ENCODE measurements around the gene PRPF19.
A peak's percentile ranks its signal among the peaks of the same experiment; 100 is the strongest.

The PRPF19 gene

GRCh38 chr11:60905551-60906113 is 753 bp downstream of the PRPF19 start:
- DNase-seq (ENCODE audit: low read depth, low spot score), result no peak
- Histone ChIP-seq H3K27ac (ENCODE audit: low read length) (no peak overlapping the region), H3K9me3 (ENCODE audit: control insufficient read depth, insufficient read depth, low read length) (no peaks in the 10 kb centered on the region), H3K4me1 (ENCODE audit: control insufficient read depth, insufficient read depth, low read length) (no peaks in the 10 kb centered on the region), H3K27me3 (ENCODE audit: control insufficient read depth, insufficient read depth, low read length) (no peaks in the 10 kb centered on the region), H3K36me3 (ENCODE audit: control insufficient read depth, insufficient read depth, low read length) (peaks cover 9% of the 10 kb centered on the region; the same call in 1 of the 2 replicates), H3K4me3 (ENCODE audit: low read length) (peak overlapping the region; percentile 86)
- no CpG with 5 or more reads among the region's 16 CpGs for WGBS (ENCODE audit: insufficient coverage, insufficient read length)

DNA sequence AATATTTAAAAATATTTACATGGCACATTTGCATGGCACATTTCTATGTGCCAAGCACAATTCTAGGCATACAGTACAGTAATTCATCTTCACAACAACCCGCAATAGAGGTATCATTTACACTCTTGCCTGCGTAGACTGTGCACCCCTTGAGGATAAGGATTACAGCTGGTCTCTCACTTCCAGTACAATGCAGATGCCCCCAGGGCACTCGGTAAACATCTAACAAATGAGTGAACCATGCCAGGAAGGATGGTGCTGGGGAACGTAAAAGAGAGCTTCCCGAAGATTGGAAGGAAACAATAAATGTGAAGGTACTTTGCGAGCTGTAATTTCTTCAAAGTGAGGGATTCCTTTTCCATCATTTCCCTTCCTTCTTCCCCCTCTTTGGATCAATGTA is 1.3 kb downstream of the PRPF19 start:
- DNase-seq (ENCODE audit: low read depth, low spot score), result no peak
- H3K27me3 ChIP-seq (ENCODE audit: control insufficient read depth, insufficient read depth, low read length), result no peaks in the 10 kb centered on the region
- peaks cover 13% of the 10 kb centered on the region; the same call in 1 of the 2 replicates for H3K36me3 ChIP-seq (ENCODE audit: control insufficient read depth, insufficient read depth, low read length)
- no CpG with 5 or more reads among the region's 6 CpGs for WGBS (ENCODE audit: insufficient coverage, insufficient read length)
- H3K27ac ChIP-seq (ENCODE audit: low read length), result no peak overlapping the region
- no peaks in the 10 kb centered on the region for H3K9me3 ChIP-seq (ENCODE audit: control insufficient read depth, insufficient read depth, low read length)
- peak overlapping the region; percentile 86; the same call in 1 of the 2 replicates for H3K4me3 ChIP-seq (ENCODE audit: low read length)
- no peaks in the 10 kb centered on the region for H3K4me1 ChIP-seq (ENCODE audit: control insufficient read depth, insufficient read depth, low read length)

DNA sequence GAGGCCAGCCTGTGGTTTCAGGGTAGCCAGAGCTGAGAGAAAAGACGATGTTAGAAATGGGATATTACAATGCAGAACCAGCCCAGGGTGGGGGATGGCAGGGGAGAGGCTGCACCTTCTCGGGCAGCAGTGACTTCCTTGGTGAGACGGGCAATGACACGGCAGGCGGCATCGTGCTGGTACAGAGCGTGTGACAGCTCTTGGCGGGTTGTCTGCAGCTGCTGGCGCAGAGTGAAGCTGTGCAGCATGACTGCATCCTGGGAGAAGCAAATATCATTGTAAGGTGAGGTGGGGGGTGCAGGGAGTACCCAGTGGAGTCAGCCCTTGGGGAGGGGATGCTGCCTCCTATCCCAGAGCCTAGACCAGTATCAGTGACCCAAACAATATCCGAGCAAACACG is 3.8 kb downstream of the PRPF19 start:
- no peaks in the 10 kb centered on the region for H3K4me1 ChIP-seq (ENCODE audit: control insufficient read depth, insufficient read depth, low read length)
- H3K4me3 ChIP-seq (ENCODE audit: low read length), result no peak overlapping the region
- no peaks in the 10 kb centered on the region for H3K27me3 ChIP-seq (ENCODE audit: control insufficient read depth, insufficient read depth, low read length)
- H3K27ac ChIP-seq (ENCODE audit: low read length), result no peak overlapping the region
- no peak for DNase-seq (ENCODE audit: low read depth, low spot score)
- H3K36me3 ChIP-seq (ENCODE audit: control insufficient read depth, insufficient read depth, low read length), result peaks cover 22% of the 10 kb centered on the region
- H3K9me3 ChIP-seq (ENCODE audit: control insufficient read depth, insufficient read depth, low read length), result no peaks in the 10 kb centered on the region
- no CpG with 5 or more reads among the region's 11 CpGs for WGBS (ENCODE audit: insufficient coverage, insufficient read length)

DNA sequence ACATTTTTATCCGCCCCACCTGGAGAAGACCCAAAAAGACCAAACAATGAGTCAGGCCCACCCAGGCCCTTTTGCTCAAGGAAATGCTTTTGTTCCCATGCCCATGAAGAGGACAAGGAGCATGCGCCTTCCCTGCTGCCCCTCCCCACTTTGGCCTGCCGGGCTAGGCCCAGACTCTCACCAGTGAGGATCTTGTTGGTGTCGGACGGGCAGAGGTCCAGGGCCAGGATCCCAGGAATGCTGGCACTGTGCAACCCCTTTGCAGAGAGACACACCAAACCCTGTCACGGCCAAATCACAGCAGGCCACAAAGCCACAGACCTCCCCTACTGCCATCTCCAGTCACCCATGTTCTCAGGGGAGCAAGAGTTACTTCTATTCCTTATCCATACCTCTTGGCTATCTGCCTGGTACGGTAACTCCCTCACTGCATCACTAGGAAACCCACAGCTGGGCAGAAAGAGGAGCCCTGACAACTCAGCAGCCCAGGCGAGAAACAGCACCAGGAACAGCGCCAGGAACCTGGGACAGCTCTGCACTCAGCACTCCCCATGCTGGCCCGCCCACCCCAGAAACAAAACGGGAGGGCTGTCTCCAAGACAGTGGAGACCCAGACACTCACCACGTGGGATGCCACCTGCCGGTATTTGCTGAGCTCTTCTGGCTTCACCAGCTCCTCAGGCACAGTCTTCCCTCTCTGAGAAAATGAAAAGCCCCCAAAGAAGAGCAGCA is 5.5 kb downstream of the PRPF19 start:
- Histone ChIP-seq H3K36me3 (ENCODE audit: control insufficient read depth, insufficient read depth, low read length) (peaks cover 30% of the 10 kb centered on the region), H3K4me1 (ENCODE audit: control insufficient read depth, insufficient read depth, low read length) (no peaks in the 10 kb centered on the region), H3K9me3 (ENCODE audit: control insufficient read depth, insufficient read depth, low read length) (no peaks in the 10 kb centered on the region), H3K4me3 (ENCODE audit: low read length) (no peak overlapping the region), H3K27me3 (ENCODE audit: control insufficient read depth, insufficient read depth, low read length) (no peaks in the 10 kb centered on the region), H3K27ac (ENCODE audit: low read length) (no peak overlapping the region)
- DNase-seq (ENCODE audit: low read depth, low spot score), result no peak
- WGBS (ENCODE audit: insufficient coverage, insufficient read length), result no CpG with 5 or more reads among the region's 13 CpGs

GRCh38 chr11:60899977-60900376 is 6.4 kb downstream of the PRPF19 start:
- DNase-seq (ENCODE audit: low read depth, low spot score), result no peak
- no peaks in the 10 kb centered on the region for H3K27me3 ChIP-seq (ENCODE audit: control insufficient read depth, insufficient read depth, low read length)
- no CpG with 5 or more reads among the region's 4 CpGs for WGBS (ENCODE audit: insufficient coverage, insufficient read length)
- H3K27ac ChIP-seq (ENCODE audit: low read length), result no peak overlapping the region
- peaks cover 31% of the 10 kb centered on the region for H3K36me3 ChIP-seq (ENCODE audit: control insufficient read depth, insufficient read depth, low read length)
- H3K4me3 ChIP-seq (ENCODE audit: low read length), result no peak overlapping the region
- no peaks in the 10 kb centered on the region for H3K4me1 ChIP-seq (ENCODE audit: control insufficient read depth, insufficient read depth, low read length)
- H3K9me3 ChIP-seq (ENCODE audit: control insufficient read depth, insufficient read depth, low read length), result no peaks in the 10 kb centered on the region

GRCh38 chr11:60899046-60899936 is 7.1 kb downstream of the PRPF19 start:
- Histone ChIP-seq H3K27ac (ENCODE audit: low read length) (no peak overlapping the region), H3K27me3 (ENCODE audit: control insufficient read depth, insufficient read depth, low read length) (no peaks in the 10 kb centered on the region), H3K36me3 (ENCODE audit: control insufficient read depth, insufficient read depth, low read length) (peaks cover 33% of the 10 kb centered on the region), H3K4me1 (ENCODE audit: control insufficient read depth, insufficient read depth, low read length) (no peaks in the 10 kb centered on the region), H3K9me3 (ENCODE audit: control insufficient read depth, insufficient read depth, low read length) (no peaks in the 10 kb centered on the region), H3K4me3 (ENCODE audit: low read length) (no peak overlapping the region)
- WGBS (ENCODE audit: insufficient coverage, insufficient read length), result no CpG with 5 or more reads among the region's 12 CpGs
- DNase-seq (ENCODE audit: low read depth, low spot score), result peak; percentile 55

- peaks cover 32% of the 10 kb centered on the region for H3K36me3 ChIP-seq (ENCODE audit: control insufficient read depth, insufficient read depth, low read length)
- H3K4me1 ChIP-seq (ENCODE audit: control insufficient read depth, insufficient read depth, low read length), result no peaks in the 10 kb centered on the region
- H3K4me3 ChIP-seq (ENCODE audit: low read length), result no peak overlapping the region
- H3K27ac ChIP-seq (ENCODE audit: low read length), result no peak overlapping the region
- no peaks in the 10 kb centered on the region for H3K27me3 ChIP-seq (ENCODE audit: control insufficient read depth, insufficient read depth, low read length)
- WGBS (ENCODE audit: insufficient coverage, insufficient read length), result no CpG with 5 or more reads among the region's 4 CpGs
- no peak for DNase-seq (ENCODE audit: low read depth, low spot score)
- no peaks in the 10 kb centered on the region for H3K9me3 ChIP-seq (ENCODE audit: control insufficient read depth, insufficient read depth, low read length)
These were observed 8.9 kb downstream of the PRPF19 start for GRCh38 chr11:60897496-60897895.

- Histone ChIP-seq H3K27ac (ENCODE audit: low read length) (no peak overlapping the region), H3K4me3 (ENCODE audit: low read length) (no peak overlapping the region), H3K9me3 (ENCODE audit: control insufficient read depth, insufficient read depth, low read length) (no peaks in the 10 kb centered on the region), H3K4me1 (ENCODE audit: control insufficient read depth, insufficient read depth, low read length) (no peaks in the 10 kb centered on the region), H3K27me3 (ENCODE audit: control insufficient read depth, insufficient read depth, low read length) (no peaks in the 10 kb centered on the region), H3K36me3 (ENCODE audit: control insufficient read depth, insufficient read depth, low read length) (peaks cover 26% of the 10 kb centered on the region)
- WGBS (ENCODE audit: insufficient coverage, insufficient read length), result no CpG with 5 or more reads among the region's 5 CpGs
- DNase-seq (ENCODE audit: low read depth, low spot score), result no peak
These were observed 10.7 kb downstream of the PRPF19 start for GRCh38 chr11:60895687-60896086.

- Histone ChIP-seq H3K36me3 (ENCODE audit: control insufficient read depth, insufficient read depth, low read length) (peaks cover 7% of the 10 kb centered on the region; the same call in 1 of the 2 replicates), H3K27me3 (ENCODE audit: control insufficient read depth, insufficient read depth, low read length) (no peaks in the 10 kb centered on the region), H3K4me3 (ENCODE audit: low read length) (no peak overlapping the region), H3K9me3 (ENCODE audit: control insufficient read depth, insufficient read depth, low read length) (no peaks in the 10 kb centered on the region), H3K4me1 (ENCODE audit: control insufficient read depth, insufficient read depth, low read length) (no peaks in the 10 kb centered on the region), H3K27ac (ENCODE audit: low read length) (no peak overlapping the region)
- DNase-seq (ENCODE audit: low read depth, low spot score), result no peak
- no CpG with 5 or more reads among the region's 7 CpGs for WGBS (ENCODE audit: insufficient coverage, insufficient read length)
These were observed 15.2 kb downstream of the PRPF19 start for GRCh38 chr11:60891103-60891741.

DNA sequence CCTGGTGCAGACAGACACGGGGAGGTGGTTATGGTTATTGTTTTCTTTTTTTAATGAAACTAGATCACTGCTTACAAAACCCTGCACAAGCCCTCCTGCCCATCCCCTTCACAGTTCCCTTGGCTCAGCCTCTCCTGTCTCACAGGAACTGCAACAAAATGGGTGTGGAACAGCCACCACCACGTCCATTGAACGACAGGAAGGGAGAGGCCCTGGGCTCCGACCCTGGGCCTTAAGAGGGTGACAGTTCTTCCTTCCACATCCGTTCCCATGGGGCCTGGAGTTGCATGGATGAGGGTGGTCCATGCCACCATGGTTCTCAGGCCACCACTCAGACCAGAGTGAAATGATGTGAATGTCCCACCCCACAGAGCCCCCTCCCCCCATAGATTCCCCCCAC is 15.7 kb downstream of the PRPF19 start:
- H3K36me3 ChIP-seq (ENCODE audit: control insufficient read depth, insufficient read depth, low read length), result peaks cover 6% of the 10 kb centered on the region; the same call in 1 of the 2 replicates
- WGBS (ENCODE audit: insufficient coverage, insufficient read length), result no CpG with 5 or more reads among the region's 5 CpGs
- H3K4me3 ChIP-seq (ENCODE audit: low read length), result no peak overlapping the region
- H3K9me3 ChIP-seq (ENCODE audit: control insufficient read depth, insufficient read depth, low read length), result no peaks in the 10 kb centered on the region
- H3K4me1 ChIP-seq (ENCODE audit: control insufficient read depth, insufficient read depth, low read length), result no peaks in the 10 kb centered on the region
- no peak overlapping the region for H3K27ac ChIP-seq (ENCODE audit: low read length)
- DNase-seq (ENCODE audit: low read depth, low spot score), result no peak
- H3K27me3 ChIP-seq (ENCODE audit: control insufficient read depth, insufficient read depth, low read length), result no peaks in the 10 kb centered on the region
